Activated CD8-positive, alpha-beta memory T cell treated with anti-CD3 and anti-CD28 coated beads for 24 hours (primary cell): ENCODE data around the gene KIF5A.

Experiments used
- DNase-seq: peaks from one replicate; pipeline ENCODE4 v3.0.0-alpha.2; 2020

The KIF5A gene

GRCh38 chr12:57535764-57536596 is 13.9 kb upstream of the KIF5A start:
- no peak for DNase-seq

- no peak for DNase-seq
Observed at GRCh38 chr12:57536597-57536942, 13.3 kb upstream of the KIF5A start.

- DNase-seq, result no peak
Observed at GRCh38 chr12:57539134-57539768, 10.6 kb upstream of the KIF5A start.

GRCh38 chr12:57541001-57541400 is 8.8 kb upstream of the KIF5A start:
- no peak for DNase-seq

- DNase-seq, result no peak
Observed at GRCh38 chr12:57541717-57542116, 8.1 kb upstream of the KIF5A start.

GRCh38 chr12:57543581-57543980 is 6.3 kb upstream of the KIF5A start:
- DNase-seq, result no peak

GRCh38 chr12:57545809-57546437 is 3.9 kb upstream of the KIF5A start:
- no peak for DNase-seq

- peak; percentile 94 for DNase-seq
Observed at GRCh38 chr12:57546438-57547287, 3.2 kb upstream of the KIF5A start, which contains the start of gene DCTN2. TSS of gene DCTN2 (minus strand) at chr12:57547192. CDS start at chr12:57547063, 129 bp downstream.

GRCh38 chr12:57547288-57548012 is 2.4 kb upstream of the KIF5A start:
- DNase-seq, result no peak

- DNase-seq, result no peak
Observed at GRCh38 chr12:57548013-57548315, 1.9 kb upstream of the KIF5A start.

- no peak for DNase-seq
Observed at GRCh38 chr12:57548488-57548887, 1.4 kb upstream of the KIF5A start.

GRCh38 chr12:57549203-57549908 is 488 bp upstream of the KIF5A start:
- DNase-seq, result no peak

GRCh38 chr12:57550641-57551549 is 1.1 kb downstream of the KIF5A start:
- DNase-seq, result no peak

- no peak for DNase-seq
Observed at GRCh38 chr12:57551637-57552305, 1.9 kb downstream of the KIF5A start.

- no peak for DNase-seq
Observed at GRCh38 chr12:57552306-57552651, 2.4 kb downstream of the KIF5A start.

- no peak for DNase-seq
Observed at GRCh38 chr12:57552835-57553313, 3.0 kb downstream of the KIF5A start.

GRCh38 chr12:57553343-57554202 is 3.7 kb downstream of the KIF5A start:
- no peak for DNase-seq

GRCh38 chr12:57554453-57554852 is 4.6 kb downstream of the KIF5A start:
- DNase-seq, result no peak

GRCh38 chr12:57554897-57555296 is 5.1 kb downstream of the KIF5A start:
- DNase-seq, result no peak
